SK-N-SH treated with all-trans-retinoic acid at 6 μM for 48 hours (cell line): ENCODE measurements around the gene SPRR1A.

Experiments
- ATAC-seq: fragments of 200-7000 bp; cut with Tn5 transposase; 3 replicates; pipeline ENCODE4 v1.9.1; 2020; ENCODE audit warnings: mild to moderate bottlenecking, moderate library complexity
- ARNTL ChIP-seq: fragments of 450-650 bp; formaldehyde crosslinking; IDR thresholded peaks from 2 replicates; pipeline ENCODE4 v1.5.0; 2020; ENCODE audit warnings: low read depth, mild to moderate bottlenecking, moderate library complexity, borderline replicate concordance
- BACH2 ChIP-seq: fragments of 250-450 bp; sonication (Bioruptor Pico); IDR thresholded peaks from 2 replicates; pipeline ENCODE4 v1.9.0; 2021; ENCODE audit warnings: mild to moderate bottlenecking, borderline replicate concordance
- CREB5 ChIP-seq: fragments of 250-450 bp; sonication (Bioruptor Pico); IDR thresholded peaks from 2 replicates; pipeline ENCODE4 v1.5.1; 2020; ENCODE audit warnings: low read depth, mild to moderate bottlenecking, moderate library complexity
- CSDC2 ChIP-seq: fragments of 250-450 bp; sonication (Bioruptor Pico); IDR thresholded peaks from 2 replicates; pipeline ENCODE4 v1.5.0; 2020; ENCODE audit warnings: mild to moderate bottlenecking, moderate library complexity
- CSRNP3 ChIP-seq: fragments of 250-450 bp; sonication (Bioruptor Pico); IDR thresholded peaks from 2 replicates; pipeline ENCODE4 v1.5.1; 2021; ENCODE audit warnings: mild to moderate bottlenecking, moderate library complexity
- ESRRG ChIP-seq: fragments of 250-450 bp; sonication (Bioruptor Pico); IDR thresholded peaks from 2 replicates; pipeline ENCODE4 v1.6.1; 2021; ENCODE audit warnings: mild to moderate bottlenecking
- GLIS3 ChIP-seq: fragments of 250-450 bp; sonication (Bioruptor Pico); IDR thresholded peaks from 2 replicates; pipeline ENCODE4 v1.5.0; 2020; ENCODE audit warnings: mild to moderate bottlenecking, moderate library complexity
- ISL1 ChIP-seq: fragments of 250-450 bp; sonication (Bioruptor Pico); IDR thresholded peaks from 2 replicates; pipeline ENCODE4 v2.1.2; 2022; ENCODE audit warnings: mild to moderate bottlenecking, moderate library complexity
- OSR1 ChIP-seq: fragments of 250-450 bp; sonication (Bioruptor Pico); IDR thresholded peaks from 2 replicates; pipeline ENCODE4 v1.8.0; 2022; ENCODE audit warnings: moderate library complexity, mild to moderate bottlenecking, inconsistent platforms
- PATZ1 ChIP-seq: fragments of 250-450 bp; sonication (Bioruptor Pico); IDR thresholded peaks from 2 replicates; pipeline ENCODE4 v1.8.0; 2020; ENCODE audit warnings: mild to moderate bottlenecking, moderate library complexity, borderline replicate concordance
- POU6F1 ChIP-seq: fragments of 250-450 bp; sonication (Bioruptor Pico); IDR thresholded peaks from 2 replicates; pipeline ENCODE4 v1.8.0; 2021; ENCODE audit warnings: low read depth, mild to moderate bottlenecking, moderate library complexity, borderline replicate concordance
- PPARA ChIP-seq: fragments of 250-450 bp; sonication (Bioruptor Pico); IDR thresholded peaks from 2 replicates; pipeline ENCODE4 v1.5.0; 2020; ENCODE audit warnings: mild to moderate bottlenecking, borderline replicate concordance
- RARB ChIP-seq: fragments of 250-450 bp; sonication (Bioruptor Pico); IDR thresholded peaks from 2 replicates; pipeline ENCODE4 v1.8.0; 2021; ENCODE audit warnings: mild to moderate bottlenecking, moderate library complexity
- SNAI2 ChIP-seq: fragments of 250-450 bp; sonication (Bioruptor Pico); IDR thresholded peaks from 2 replicates; pipeline ENCODE4 v1.5.0; 2020; ENCODE audit warnings: mild to moderate bottlenecking, moderate library complexity
- TCF4 ChIP-seq: fragments of 250-450 bp; sonication (Bioruptor Pico); IDR thresholded peaks from 2 replicates; pipeline ENCODE4 v1.8.0; 2021; ENCODE audit warnings: mild to moderate bottlenecking, moderate library complexity, borderline replicate concordance
- TOX ChIP-seq: fragments of 250-450 bp; sonication (Bioruptor Pico); IDR thresholded peaks from 2 replicates; pipeline ENCODE4 v1.8.0; 2021; ENCODE audit warnings: mild to moderate bottlenecking, moderate library complexity, borderline replicate concordance
- TSHZ2 ChIP-seq: fragments of 250-450 bp; sonication (Bioruptor Pico); IDR thresholded peaks from 2 replicates; pipeline ENCODE4 v1.5.0; 2020; ENCODE audit warnings: mild to moderate bottlenecking, moderate library complexity
- ZC3H10 ChIP-seq: fragments of 250-450 bp; sonication (Bioruptor Pico); IDR thresholded peaks from 2 replicates; pipeline ENCODE4 v1.5.1; 2021; ENCODE audit warnings: mild to moderate bottlenecking, moderate library complexity
- ZFP3 ChIP-seq: fragments of 250-450 bp; sonication (Bioruptor Pico); IDR thresholded peaks from 2 replicates; pipeline ENCODE4 v1.5.0; 2020; ENCODE audit warnings: mild to moderate bottlenecking, moderate library complexity
- ZFP30 ChIP-seq: fragments of 450-650 bp; formaldehyde crosslinking; IDR thresholded peaks from 2 replicates; pipeline ENCODE4 v1.5.0; 2022; ENCODE audit warnings: mild to moderate bottlenecking, moderate library complexity
- ZNF565 ChIP-seq: fragments of 450-650 bp; formaldehyde crosslinking; conservative IDR thresholded peaks from 2 replicates; pipeline ENCODE4 v1.5.0; 2020; ENCODE audit warnings: low read depth, mild to moderate bottlenecking, moderate library complexity
- ZNF70 ChIP-seq: fragments of 450-650 bp; formaldehyde crosslinking; IDR thresholded peaks from 2 replicates; pipeline ENCODE4 v1.5.0; 2020; ENCODE audit warnings: mild to moderate bottlenecking, moderate library complexity
- ZNF8 ChIP-seq: fragments of 450-650 bp; formaldehyde crosslinking; IDR thresholded peaks from 2 replicates; pipeline ENCODE4 v1.5.0; 2020; ENCODE audit warnings: mild to moderate bottlenecking, moderate library complexity

SPRR1A gene

GRCh38 chr1:152962876-152963415 lies 20.9 kb upstream of the SPRR1A start:
- ATAC-seq: no peak
- TF ChIP-seq ARNTL (CRISPR knock-in tag) (no peak), SNAI2 (CRISPR knock-in tag) (no peak), ZFP3 (no peak), ZC3H10 (no peak), ZNF8 (CRISPR knock-in tag) (no peak), RARB (CRISPR knock-in tag) (no peak), CSRNP3 (CRISPR knock-in tag) (no peak), TOX (CRISPR knock-in tag) (no peak), ISL1 (CRISPR knock-in tag) (no peak), ZNF70 (no peak)

- no peak for ATAC-seq
- TF ChIP-seq OSR1 (no peak), ISL1 (CRISPR knock-in tag) (no peak)
Observed at GRCh38 chr1:152964536-152964935, 19.3 kb upstream of the SPRR1A start.

GRCh38 chr1:152965853-152966252 lies 18.0 kb upstream of the SPRR1A start:
- no peak for TF ChIP-seq PPARA (CRISPR knock-in tag)
- TF ChIP-seq CSDC2: no peak
- TF ChIP-seq POU6F1 (CRISPR knock-in tag): no peak
- no peak for TF ChIP-seq ZNF70
- no peak for TF ChIP-seq ZFP3
- TF ChIP-seq PATZ1 (CRISPR knock-in tag): no peak
- TF ChIP-seq SNAI2 (CRISPR knock-in tag): no peak
- TF ChIP-seq ZFP30 (CRISPR knock-in tag): no peak
- TF ChIP-seq RARB (CRISPR knock-in tag): no peak
- TF ChIP-seq BACH2 (CRISPR knock-in tag): no peak
- no peak for TF ChIP-seq TSHZ2 (CRISPR knock-in tag)
- no peak for TF ChIP-seq ESRRG (CRISPR knock-in tag)
- TF ChIP-seq ISL1 (CRISPR knock-in tag): no peak
- no peak for TF ChIP-seq ARNTL (CRISPR knock-in tag)
- TF ChIP-seq OSR1: no peak
- TF ChIP-seq CREB5: no peak
- no peak for TF ChIP-seq TOX (CRISPR knock-in tag)
- ATAC-seq: no peak

GRCh38 chr1:152967201-152967600 lies 16.7 kb upstream of the SPRR1A start:
- ATAC-seq: no peak
- no peak for TF ChIP-seq ZFP3
- TF ChIP-seq ZFP30 (CRISPR knock-in tag): no peak
- no peak for TF ChIP-seq CSRNP3 (CRISPR knock-in tag)
- no peak for TF ChIP-seq CREB5
- no peak for TF ChIP-seq POU6F1 (CRISPR knock-in tag)
- TF ChIP-seq ESRRG (CRISPR knock-in tag): no peak
- TF ChIP-seq RARB (CRISPR knock-in tag): no peak
- TF ChIP-seq TCF4: no peak
- no peak for TF ChIP-seq ZNF565 (CRISPR knock-in tag)
- TF ChIP-seq GLIS3 (CRISPR knock-in tag): no peak
- no peak for TF ChIP-seq OSR1
